Bronchial epithelial cell (primary cell): ENCODE data around the gene ADARB2. TPM values are rescaled to one million over a fixed set of nuclear protein-coding genes. Genes with fewer than 3 reads are reported as not detected.

Experiments used
- DNase-seq: peaks from one replicate; pipeline ENCODE4 v3.0.0-alpha.2; 2010; ENCODE audit warnings: low read depth
- FAIRE-seq: peaks from 2 replicates; lab custom pipeline; 2011; peaks lifted over from hg19 to GRCh38; lab: Jason Lieb, UNC
- H3K27me3 ChIP-seq: 2 replicates; pipeline ENCODE4 v1.5.1; 2011; ENCODE audit warnings: low read length; ENCODE audit not compliant: control insufficient read depth, insufficient read depth
- H3K36me3 ChIP-seq: 2 replicates; pipeline ENCODE4 v1.5.1; 2011; ENCODE audit warnings: low read length; ENCODE audit not compliant: control insufficient read depth, insufficient read depth
- H3K4me3 ChIP-seq: 2 replicates; pipeline ENCODE4 v1.5.1; 2011; ENCODE audit warnings: mild to moderate bottlenecking, low read depth, low read length, control low read depth
- total RNA-seq: library from RNA; depleted of rRNA; stranded (reverse); fragments of >200 nt; gene quantifications from 2 replicates; pipeline ENCODE4 v1.2.1, GENCODE V29; 2014
- TF ChIP-seq, protein P1 (sequence below): IDR thresholded peaks from 2 replicates; pipeline ENCODE4 v1.5.1; 2011; ENCODE audit warnings: mild to moderate bottlenecking, moderate library complexity, low read length, control low read depth, inconsistent platforms; ENCODE audit not compliant: insufficient read depth, severe bottlenecking

The ADARB2 gene
- total RNA-seq, 1 donor from 2014 or later, result not detected

DNA sequence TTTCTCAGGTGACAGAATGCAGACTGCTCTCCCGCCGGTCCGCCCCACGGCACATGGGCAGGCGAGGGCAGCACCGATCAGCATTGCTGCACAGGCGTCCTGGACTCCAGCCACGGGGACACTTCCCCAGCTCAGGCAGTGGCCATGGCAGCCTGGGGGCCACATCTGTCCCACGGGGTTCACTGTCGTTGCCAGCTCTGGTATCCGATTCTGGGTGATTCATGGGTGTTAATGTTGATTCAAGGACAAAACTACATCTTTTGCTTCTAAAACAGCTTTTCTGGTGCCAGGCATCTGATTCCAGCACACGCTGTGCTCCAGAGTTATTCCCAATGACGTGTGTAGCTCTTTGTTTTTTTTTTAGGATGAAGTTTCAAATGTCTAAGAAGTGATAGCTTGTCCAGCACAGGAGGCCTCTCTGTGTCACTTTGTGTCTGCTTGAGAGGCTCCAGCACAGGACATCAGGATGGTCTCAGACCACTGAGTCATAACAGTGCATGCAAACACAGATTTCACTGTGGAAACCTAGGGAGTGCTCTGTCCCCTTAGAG lies 463.1 kb downstream of the ADARB2 start:
- FAIRE-seq (peak; percentile 32), DNase-seq (no peak)
- TF ChIP-seq, protein P1, sequence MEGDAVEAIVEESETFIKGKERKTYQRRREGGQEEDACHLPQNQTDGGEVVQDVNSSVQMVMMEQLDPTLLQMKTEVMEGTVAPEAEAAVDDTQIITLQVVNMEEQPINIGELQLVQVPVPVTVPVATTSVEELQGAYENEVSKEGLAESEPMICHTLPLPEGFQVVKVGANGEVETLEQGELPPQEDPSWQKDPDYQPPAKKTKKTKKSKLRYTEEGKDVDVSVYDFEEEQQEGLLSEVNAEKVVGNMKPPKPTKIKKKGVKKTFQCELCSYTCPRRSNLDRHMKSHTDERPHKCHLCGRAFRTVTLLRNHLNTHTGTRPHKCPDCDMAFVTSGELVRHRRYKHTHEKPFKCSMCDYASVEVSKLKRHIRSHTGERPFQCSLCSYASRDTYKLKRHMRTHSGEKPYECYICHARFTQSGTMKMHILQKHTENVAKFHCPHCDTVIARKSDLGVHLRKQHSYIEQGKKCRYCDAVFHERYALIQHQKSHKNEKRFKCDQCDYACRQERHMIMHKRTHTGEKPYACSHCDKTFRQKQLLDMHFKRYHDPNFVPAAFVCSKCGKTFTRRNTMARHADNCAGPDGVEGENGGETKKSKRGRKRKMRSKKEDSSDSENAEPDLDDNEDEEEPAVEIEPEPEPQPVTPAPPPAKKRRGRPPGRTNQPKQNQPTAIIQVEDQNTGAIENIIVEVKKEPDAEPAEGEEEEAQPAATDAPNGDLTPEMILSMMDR, result no peak
- H3K4me3 ChIP-seq, result no peak overlapping the region
- no peaks in the 10 kb centered on the region for H3K27me3 ChIP-seq
- H3K36me3 ChIP-seq, result no peaks in the 10 kb centered on the region

DNA sequence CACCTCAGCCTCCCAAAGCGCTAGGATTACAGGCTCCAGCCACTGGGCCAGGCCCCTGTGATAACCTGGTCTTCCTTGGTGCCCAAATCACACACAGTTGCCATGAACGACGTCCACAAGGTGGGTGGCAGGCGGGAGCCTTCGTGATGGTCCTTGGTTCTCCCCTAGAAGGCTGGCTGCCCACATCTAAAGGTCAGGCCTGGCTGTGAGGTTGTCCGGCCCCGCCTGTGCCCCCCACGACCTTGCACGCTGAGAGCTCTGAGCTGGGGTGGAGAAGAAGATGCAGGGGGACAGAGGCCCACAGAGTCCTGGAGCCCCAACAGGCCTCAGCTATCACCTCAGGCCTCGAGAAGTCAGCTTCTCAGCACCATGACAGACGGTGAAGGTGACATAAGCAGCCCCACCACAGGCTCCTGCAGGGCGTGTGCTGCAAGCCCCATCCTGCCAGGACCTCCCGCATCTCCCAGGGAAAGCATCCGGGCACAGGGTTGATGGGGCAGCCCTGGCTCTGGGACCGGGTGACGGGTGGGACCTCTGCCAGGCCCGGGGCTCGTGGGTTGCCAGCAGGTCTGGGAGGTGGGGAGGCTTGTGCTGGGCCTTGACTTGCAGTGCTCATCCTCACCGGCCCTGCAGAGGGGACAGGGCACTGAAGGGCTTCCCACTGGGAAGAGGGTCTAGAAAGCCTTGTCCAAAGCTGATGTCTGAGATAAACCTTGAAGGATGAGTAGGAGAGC lies 463.8 kb downstream of the ADARB2 start:
- DNase-seq (no peak), FAIRE-seq (no peak)
- H3K27me3 ChIP-seq, result no peaks in the 10 kb centered on the region
- H3K36me3 ChIP-seq, result no peaks in the 10 kb centered on the region
- TF ChIP-seq, protein P1, result no peak
- H3K4me3 ChIP-seq, result no peak overlapping the region

DNA sequence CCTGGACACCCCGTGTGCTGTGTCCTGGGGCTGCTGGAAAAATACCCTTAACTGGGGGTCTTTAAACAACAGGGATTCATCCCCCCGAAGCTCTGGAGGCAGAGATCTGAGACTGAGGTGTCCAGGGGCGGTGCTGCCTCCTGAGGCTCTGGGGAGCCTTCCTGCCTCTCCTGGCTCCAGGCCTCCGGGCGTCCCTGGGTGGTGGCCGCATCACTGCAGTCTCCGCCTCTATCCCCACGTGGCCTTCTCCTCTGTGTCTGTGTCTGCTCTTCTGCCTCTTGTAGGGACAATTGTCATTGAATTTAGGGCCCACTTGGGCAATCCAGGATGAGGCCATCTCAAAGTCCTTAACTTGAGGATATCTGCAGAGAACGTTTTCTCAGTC lies 464.6 kb downstream of the ADARB2 start:
- no peaks in the 10 kb centered on the region for H3K27me3 ChIP-seq
- no peak overlapping the region for H3K4me3 ChIP-seq
- FAIRE-seq (no peak), DNase-seq (no peak)
- TF ChIP-seq, protein P1, result no peak
- H3K36me3 ChIP-seq, result no peaks in the 10 kb centered on the region

DNA sequence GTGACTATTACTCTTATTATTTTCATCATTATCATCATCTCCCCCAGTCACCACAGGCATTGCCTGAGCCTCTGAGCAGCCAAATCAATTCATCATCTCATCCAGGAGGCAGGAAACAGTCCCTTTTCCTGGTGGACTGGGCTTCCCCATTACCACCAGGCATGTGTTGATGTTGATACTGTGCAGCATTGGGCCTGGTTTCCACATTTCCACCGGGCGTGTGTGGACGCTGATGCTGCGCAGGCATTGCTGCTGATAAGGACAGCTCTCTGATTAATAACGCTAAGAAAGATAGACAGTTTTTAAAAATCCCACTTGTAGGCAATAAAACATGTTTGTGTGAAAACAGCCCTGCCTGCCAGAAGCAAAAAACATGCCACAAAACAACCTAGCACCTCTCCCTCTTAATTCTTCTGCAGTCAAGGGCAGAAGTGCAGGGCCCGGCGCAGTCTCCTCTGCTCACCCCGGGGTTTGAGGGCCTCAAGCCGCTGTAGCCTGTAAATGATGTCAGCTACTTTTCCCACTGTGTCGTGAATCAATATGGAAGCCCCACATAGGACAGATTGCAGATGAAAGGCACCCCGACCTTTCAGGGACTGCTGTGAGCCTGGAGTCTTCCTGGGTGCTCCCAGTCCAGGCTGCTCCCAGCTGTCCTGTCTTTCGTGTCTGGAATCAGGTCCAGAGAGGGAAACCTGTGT lies 465.1 kb downstream of the ADARB2 start:
- TF ChIP-seq, protein P1, result no peak
- H3K36me3 ChIP-seq, result no peaks in the 10 kb centered on the region
- FAIRE-seq, result no peak
- H3K4me3 ChIP-seq, result no peak overlapping the region
- no peak for DNase-seq
- H3K27me3 ChIP-seq, result no peaks in the 10 kb centered on the region

DNA sequence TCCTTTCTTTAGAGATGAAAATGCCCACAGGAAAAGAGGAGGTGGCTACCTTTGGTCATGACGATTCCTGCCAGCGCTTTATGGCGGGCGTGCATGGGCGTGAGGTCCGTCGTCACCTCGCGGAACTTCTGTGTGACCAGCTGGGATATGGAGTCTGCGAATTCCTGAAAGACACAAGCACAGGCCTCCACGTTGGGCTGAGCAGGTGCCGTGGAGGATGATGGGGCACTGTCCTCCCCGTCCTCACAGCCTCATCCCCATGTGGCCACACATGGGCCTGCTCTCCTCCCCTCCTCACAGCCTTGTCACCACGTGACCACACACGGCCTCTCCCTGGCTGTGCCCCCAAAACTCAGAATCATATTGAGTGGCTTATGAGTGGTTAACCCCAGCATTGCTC lies 466.4 kb downstream of the ADARB2 start:
- TF ChIP-seq, protein P1, result no peak
- FAIRE-seq, result no peak
- H3K27me3 ChIP-seq, result no peaks in the 10 kb centered on the region
- no peaks in the 10 kb centered on the region for H3K36me3 ChIP-seq
- no peak for DNase-seq
- H3K4me3 ChIP-seq, result no peak overlapping the region
